Measurements from ENCODE around the gene OTOP2.

The OTOP2 gene

GRCh38 chr17:74916136-74916850 is 7.8 kb upstream of the OTOP2 start:
- DNase-seq (ENCODE audit: low read depth): no peak
- TF ChIP-seq CTCF (IDR thresholded peaks at IDR 0.05; ENCODE audit: low read depth, low read length, missing control alignments): no peak
- in situ Hi-C loops (cut with HindIII; ENCODE audit: low sequenced_read_pairs): no loop called here
- no peak overlapping the region for H3K4me3 ChIP-seq (ENCODE audit: low read depth, low read length)

- no peak for TF ChIP-seq CTCF (IDR thresholded peaks at IDR 0.05; ENCODE audit: low read depth, low read length, missing control alignments)
- no peak for DNase-seq (ENCODE audit: low read depth)
- no peak overlapping the region for H3K4me3 ChIP-seq (ENCODE audit: low read depth, low read length)
- in situ Hi-C loops (cut with HindIII; ENCODE audit: low sequenced_read_pairs): no loop called here
Measured at GRCh38 chr17:74916851-74917199, 7.2 kb upstream of the OTOP2 start.

- in situ Hi-C loops (cut with HindIII; ENCODE audit: low sequenced_read_pairs): no loop called here
- H3K4me3 ChIP-seq (ENCODE audit: low read depth, low read length): no peak overlapping the region
- TF ChIP-seq CTCF (IDR thresholded peaks at IDR 0.05; ENCODE audit: low read depth, low read length, missing control alignments): no peak
Measured at GRCh38 chr17:74917430-74917829, 6.6 kb upstream of the OTOP2 start.

GRCh38 chr17:74918906-74919305 is 5.2 kb upstream of the OTOP2 start:
- H3K4me3 ChIP-seq (ENCODE audit: low read depth, low read length): no peak overlapping the region
- DNase-seq (ENCODE audit: low read depth): no peak
- no peak for TF ChIP-seq CTCF (IDR thresholded peaks at IDR 0.05; ENCODE audit: low read depth, low read length, missing control alignments)
- in situ Hi-C loops (cut with HindIII; ENCODE audit: low sequenced_read_pairs): no loop called here

More at GRCh38 chr17:74917430-74917829, 6.6 kb upstream of the OTOP2 start:
- DNase-seq (ENCODE audit: low read depth): no peak

- in situ Hi-C loops (cut with HindIII; ENCODE audit: low sequenced_read_pairs): no loop called here
- TF ChIP-seq CTCF (IDR thresholded peaks at IDR 0.05; ENCODE audit: low read depth, low read length, missing control alignments): peak; percentile 13
- DNase-seq (ENCODE audit: low read depth): no peak
- no peak overlapping the region for H3K4me3 ChIP-seq (ENCODE audit: low read depth, low read length)
Measured at GRCh38 chr17:74919440-74920305, 4.4 kb upstream of the OTOP2 start.

GRCh38 chr17:74920306-74920620 is 3.8 kb upstream of the OTOP2 start:
- TF ChIP-seq CTCF (IDR thresholded peaks at IDR 0.05; ENCODE audit: low read depth, low read length, missing control alignments): no peak

More at GRCh38 chr17:74920306-74920620, 3.8 kb upstream of the OTOP2 start:
- in situ Hi-C loops (cut with HindIII; ENCODE audit: low sequenced_read_pairs): no loop called here
- no peak overlapping the region for H3K4me3 ChIP-seq (ENCODE audit: low read depth, low read length)
- no peak for DNase-seq (ENCODE audit: low read depth)
